GM12874 (cell line): ENCODE measurements around the gene SSC5D.

Source experiments
- TF ChIP-seq, protein P1 (sequence below): IDR thresholded peaks from 2 replicates; pipeline ENCODE4 v1.5.1; 2011; ENCODE audit warnings: low read depth, mild to moderate bottlenecking, control low read depth, low read length, moderate library complexity; ENCODE audit not compliant: insufficient read depth

Gene SSC5D

DNA sequence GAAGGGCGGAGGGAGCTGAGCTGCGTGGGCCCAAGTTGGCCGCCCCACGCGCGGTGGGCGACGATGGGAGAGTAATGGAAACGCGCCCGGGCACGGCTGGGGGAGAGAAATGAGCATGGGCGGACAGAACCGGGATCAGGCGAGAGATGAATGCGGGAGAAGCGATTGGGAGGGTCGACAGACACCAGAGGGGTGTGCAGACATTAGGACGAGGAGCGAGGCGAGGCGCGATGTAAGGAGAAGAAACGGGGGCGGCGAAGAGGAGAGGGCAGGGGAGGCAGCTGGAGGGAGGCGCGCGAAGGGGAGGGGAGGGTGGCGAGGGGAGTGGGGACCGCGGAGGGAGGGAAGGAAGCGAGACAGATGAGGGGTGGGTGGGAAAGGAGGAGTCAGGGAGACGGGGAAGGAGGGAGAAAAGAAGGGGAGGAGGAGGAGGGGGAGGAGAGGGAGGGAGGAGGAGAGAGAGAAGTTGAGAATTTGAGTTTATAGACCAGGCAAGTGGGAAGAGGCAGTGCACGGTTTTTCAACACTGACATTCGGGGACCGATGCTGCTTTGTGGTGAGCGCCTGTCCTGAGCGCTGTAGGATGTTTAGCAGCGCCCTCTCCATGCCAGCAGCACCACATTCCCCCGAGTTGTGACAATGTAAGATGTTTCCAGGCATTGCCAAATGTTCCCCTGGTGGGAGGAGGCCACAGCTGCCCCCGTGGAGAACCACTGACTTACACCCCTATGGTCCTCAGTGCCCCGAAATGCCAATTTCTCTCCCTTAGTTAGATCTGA lies 45.0 kb upstream of the SSC5D start, which contains the start of gene SHISA7:
Gene SHISA7 (minus strand): TSS at position 256 of the 779 bp plus-strand sequence. CDS start 437 bp downstream, outside the sequence.
- TF ChIP-seq, protein P1, sequence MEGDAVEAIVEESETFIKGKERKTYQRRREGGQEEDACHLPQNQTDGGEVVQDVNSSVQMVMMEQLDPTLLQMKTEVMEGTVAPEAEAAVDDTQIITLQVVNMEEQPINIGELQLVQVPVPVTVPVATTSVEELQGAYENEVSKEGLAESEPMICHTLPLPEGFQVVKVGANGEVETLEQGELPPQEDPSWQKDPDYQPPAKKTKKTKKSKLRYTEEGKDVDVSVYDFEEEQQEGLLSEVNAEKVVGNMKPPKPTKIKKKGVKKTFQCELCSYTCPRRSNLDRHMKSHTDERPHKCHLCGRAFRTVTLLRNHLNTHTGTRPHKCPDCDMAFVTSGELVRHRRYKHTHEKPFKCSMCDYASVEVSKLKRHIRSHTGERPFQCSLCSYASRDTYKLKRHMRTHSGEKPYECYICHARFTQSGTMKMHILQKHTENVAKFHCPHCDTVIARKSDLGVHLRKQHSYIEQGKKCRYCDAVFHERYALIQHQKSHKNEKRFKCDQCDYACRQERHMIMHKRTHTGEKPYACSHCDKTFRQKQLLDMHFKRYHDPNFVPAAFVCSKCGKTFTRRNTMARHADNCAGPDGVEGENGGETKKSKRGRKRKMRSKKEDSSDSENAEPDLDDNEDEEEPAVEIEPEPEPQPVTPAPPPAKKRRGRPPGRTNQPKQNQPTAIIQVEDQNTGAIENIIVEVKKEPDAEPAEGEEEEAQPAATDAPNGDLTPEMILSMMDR = no peak

- TF ChIP-seq, protein P1 = no peak
These were observed 44.3 kb upstream of the SSC5D start for GRCh38 chr19:55443824-55444480.

DNA sequence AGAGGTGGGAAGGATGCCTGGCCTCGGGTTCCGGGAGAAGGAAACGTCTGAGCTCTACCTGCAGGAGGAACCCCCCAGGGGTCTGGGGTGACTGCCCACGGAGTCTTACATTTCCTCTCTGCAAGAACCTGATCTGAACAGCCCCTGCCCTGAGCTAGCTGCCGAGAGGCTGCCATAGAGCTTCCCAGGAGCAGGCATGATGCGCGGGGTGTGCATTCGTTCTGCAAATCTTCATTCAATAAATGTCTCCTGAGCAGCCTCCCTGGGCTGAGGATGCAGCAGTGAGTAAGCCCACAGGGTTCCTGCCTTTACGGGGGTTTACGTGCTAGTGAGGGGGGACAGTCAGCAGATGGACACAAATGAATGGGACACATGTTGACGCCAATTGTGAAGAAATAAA lies 43.6 kb upstream of the SSC5D start:
- TF ChIP-seq, protein P1 = no peak

- TF ChIP-seq, protein P1 = no peak
These were observed 42.2 kb upstream of the SSC5D start for GRCh38 chr19:55446060-55446459.

DNA sequence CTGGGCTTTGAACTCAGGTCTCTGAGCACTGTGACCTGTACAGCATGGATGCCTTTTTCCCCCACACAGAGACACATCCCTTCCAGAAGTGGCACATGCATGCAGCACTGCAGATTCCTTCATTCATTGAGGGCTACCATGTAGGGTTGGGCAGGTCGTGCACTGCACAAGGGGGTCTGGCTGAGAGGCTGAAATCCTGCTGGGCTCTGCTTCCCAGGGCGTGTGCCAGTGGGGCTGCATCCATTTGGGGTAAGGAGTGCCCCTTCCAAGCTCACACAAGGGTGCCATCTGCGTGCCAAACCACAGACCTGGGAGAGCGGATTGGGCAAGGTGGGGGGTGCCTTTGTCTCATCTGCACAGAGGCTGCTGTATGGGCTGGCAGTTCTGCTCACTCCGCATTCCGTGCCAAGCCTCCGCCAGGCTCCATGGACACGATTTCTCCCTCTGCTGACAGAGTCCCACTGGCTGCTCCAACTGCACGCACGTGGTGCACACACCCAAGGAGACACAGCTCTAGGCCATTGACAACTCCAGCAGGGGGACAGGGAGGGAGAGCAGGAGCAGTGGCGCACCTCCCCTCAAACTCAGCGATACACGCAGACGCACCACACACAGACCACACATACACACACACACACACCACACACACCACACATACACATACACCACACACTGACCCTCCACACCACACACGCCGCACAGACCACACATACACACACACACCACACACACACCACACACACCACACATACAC lies 40.6 kb upstream of the SSC5D start:
- TF ChIP-seq, protein P1 = no peak

DNA sequence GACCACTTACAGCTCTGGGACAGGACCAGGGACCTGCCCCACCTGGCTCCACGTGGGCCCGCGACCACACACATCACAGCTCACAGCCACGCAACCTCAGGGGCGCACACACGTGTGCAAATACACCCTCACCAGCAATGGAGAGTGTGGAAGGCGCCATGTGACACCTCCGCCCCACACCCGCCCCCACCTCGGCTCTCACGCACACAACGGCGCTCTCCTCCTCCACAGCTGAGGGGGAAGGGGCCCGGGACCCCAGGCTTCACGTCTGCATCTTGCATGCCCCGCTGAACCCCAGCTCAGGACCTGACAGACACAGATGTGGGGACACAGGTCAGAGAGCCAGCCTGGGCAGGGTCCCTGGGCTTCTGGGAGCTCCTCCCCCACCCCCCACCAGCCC lies 38.8 kb upstream of the SSC5D start:
- TF ChIP-seq, protein P1 = no peak
